Stromal cell of bone marrow (primary cell): ENCODE results near the gene METTL16.
A peak's percentile ranks its signal among the peaks of the same experiment; 100 is the strongest.
"Not testable (repeated sequence)": the region's sequence is repeated elsewhere in the genome, so short reads cannot be mapped to it uniquely, and the experiment has no call there.

ENCODE experiments used
- DNase-seq: peaks from one replicate; pipeline ENCODE4 v3.0.0-alpha.2; 2012; ENCODE audit warnings: low read depth

The METTL16 gene

DNA sequence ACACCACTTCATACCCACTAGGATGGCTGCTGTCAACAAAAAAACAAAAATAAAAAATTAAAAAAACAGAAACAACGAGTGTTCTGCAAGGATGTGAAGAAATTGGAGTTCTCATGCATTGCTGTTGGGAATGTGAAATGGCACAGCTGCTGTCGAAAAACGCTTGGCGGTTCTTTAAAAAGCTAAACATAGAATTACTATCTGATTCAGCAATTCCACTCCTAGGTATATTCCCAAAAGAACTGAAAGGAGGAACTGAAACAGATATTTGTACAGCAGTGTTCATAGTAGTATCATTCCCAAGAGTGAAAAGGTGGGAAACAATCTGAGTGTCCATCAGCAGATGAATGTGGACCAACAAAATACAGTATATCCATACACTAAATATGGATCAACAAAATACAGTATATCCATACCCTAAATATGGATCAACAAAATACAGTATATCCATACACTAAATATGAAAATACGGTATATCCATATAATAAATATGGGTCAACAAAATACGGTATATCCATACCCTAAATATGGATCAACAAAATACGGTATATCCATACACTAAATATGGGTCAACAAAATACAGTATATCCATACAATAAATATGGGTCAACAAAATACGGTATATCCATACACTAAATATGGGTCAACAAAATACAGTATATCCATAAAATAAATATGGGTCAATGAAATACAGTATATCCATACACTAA lies 8.7 kb downstream of the METTL16 start:
- no peak for DNase-seq

DNA sequence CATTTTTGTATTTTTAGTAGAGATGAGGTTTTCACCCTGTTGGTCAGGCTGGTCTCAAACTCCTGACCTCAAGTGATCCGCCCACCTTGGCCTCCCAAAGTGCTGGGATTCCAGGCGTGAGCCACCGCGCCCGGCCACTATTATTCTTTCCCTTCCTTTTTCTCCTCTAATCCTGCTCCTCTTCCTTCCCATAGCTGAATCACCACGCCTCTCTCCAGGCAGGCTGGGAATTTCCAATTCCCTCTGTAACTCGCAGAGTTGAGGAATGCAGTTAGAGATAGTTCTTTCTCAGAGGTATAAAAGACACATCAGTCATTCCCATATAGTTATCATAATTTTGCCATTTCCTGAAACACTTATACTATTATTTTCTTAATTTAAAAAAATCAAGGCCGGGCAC lies 11.2 kb downstream of the METTL16 start:
- DNase-seq, result no peak

DNA sequence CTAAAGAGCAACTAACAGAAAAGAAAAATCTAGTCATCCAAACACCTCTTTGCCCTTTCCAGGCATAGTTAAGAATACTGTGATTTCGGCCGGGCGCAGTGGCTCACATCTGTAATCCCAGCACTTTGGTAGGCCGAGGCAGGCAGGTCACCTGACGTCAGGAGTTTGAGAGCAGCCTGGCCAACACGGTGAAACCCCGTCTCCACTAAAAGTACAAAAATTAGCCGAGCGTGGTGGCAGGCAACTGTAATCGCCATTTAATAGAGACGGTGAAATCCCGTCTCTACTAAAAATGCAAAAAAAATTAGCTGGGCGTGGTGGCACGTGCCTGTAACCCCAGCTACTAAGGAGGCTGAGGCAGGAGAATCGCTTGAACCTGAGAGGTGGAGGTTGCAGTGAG lies 22.4 kb downstream of the METTL16 start:
- not testable (repeated sequence) for DNase-seq

DNA sequence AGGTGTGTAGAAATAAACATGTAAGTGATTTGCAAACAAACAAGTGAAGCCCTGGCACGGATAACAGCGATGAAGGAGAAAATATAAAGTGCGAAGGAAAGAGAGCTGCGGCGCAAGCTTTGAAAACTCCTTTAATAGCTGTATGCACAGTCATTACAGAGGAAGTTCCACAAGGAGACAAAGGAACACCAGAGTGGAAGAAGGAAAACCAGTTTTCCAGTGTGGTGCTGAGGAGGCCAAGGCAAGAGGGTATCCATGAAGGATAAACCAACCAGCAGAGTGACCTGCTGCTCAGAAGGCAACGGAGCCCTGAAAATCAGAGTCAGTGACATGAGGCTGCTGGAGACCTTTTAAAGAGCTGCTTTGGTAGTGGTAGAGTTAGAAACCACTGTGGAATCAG lies 24.4 kb downstream of the METTL16 start:
- DNase-seq, result no peak

DNA sequence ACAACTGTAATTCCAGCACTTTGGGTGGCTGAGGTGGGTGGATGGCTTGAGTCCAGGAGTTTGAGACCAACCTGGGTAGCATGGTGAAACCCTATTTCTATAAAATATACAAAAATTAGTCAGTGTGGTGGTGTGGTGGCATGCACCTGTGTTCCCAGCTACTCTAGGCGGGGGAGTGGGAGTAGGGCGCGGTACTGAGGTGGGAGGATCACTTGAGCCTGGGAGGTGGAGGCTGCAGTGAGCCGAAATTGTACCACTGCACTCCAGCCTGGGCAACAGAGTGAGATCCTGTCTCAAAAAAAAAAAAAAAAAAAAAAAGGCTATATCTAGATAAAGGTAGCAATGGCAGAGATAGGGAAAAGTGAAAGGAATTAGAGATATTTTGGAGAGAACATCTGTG lies 25.0 kb downstream of the METTL16 start:
- DNase-seq, result not testable (repeated sequence)

DNA sequence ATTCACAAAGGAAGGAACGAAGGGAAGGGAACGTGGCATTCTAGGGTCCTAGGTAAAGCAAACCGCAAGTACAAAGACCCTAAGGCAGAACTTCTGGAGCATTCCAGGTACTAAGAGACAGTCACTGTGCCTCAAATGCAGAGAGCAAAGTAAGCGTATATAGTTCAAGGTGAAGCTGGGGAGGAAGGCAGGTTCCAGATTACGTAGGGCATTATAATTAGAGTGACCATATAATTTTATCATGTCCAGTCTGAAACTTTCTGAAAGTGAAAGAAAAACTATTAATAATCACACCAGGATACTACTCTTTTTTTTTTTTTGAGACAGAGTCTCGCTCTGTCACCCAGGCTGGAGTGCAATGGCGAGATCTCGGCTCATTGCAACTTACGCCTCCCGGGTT lies 25.7 kb downstream of the METTL16 start:
- DNase-seq, result no peak

DNA sequence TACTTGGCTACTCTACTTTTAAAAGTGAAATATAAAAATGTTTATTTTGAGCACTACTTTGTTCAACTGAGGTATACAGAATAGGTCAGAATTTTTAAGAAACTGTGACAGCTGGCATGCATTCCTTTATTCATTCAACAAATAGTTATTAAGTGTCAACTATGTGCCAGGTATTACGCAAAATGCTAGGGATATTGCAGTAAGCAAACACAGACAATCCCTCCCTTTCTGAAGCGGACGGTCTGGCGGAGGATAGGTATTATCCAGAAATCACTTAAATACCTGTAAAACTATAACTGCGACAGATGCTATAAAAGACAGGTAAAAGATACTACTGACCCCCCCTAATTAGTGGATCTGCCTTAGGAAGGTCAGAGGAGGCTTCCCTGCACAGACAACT lies 26.1 kb downstream of the METTL16 start:
- DNase-seq, result no peak

DNA sequence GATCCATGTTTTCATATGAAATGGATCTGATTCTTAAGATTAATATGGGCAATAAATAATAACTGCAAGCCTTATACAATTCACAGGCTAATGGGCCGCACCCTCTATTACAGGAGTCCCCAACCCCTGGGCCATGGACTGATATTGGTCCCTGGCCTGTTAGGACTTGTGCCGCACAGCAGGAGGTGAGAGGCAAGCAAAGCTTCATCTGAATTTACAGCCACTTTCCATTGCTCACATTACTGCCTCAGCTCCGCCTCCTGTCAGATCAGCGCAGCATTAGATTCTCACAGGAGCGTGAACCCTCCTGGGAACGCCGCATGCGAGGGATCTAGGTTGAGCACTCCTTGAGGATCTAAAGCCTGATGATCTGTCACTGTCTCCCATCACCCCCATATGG lies 26.8 kb downstream of the METTL16 start:
- DNase-seq, result no peak

DNA sequence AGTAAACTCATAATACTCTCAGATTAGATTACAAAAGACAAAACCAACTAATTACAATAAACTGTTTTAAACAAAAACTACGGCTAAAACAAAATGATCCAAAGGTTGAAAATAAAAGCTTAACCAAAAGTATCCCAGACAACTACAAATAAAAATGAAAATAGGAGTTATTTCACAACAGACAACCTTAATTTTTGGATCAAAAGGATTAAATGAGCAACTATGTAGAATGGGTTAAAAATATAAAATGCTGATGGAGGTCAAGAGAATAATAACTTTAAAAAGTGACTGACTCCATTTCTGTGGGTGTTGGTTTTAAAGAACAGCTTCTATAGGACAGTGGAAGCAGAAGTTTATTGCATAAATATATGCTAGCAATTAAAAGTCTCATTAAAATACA lies 28.6 kb downstream of the METTL16 start:
- DNase-seq, result no peak

DNA sequence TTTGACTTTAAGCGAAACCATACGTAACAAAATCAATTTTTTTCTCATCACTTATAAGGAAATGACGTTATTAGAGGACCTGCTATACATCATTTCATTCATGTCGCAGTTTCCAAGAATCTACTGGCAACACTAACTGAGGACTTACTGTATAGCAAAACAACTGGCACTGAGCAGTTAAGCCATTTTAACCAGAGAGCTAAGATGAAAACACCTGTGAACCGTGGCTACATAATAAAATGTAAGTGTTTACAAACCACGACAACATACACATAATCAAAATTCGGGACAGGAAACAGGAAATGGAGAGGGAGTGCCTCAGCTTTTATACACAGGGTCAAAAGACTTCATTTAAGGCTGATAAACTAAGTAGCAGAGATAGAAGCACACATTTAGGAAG lies 29.5 kb downstream of the METTL16 start:
- DNase-seq, result no peak

DNA sequence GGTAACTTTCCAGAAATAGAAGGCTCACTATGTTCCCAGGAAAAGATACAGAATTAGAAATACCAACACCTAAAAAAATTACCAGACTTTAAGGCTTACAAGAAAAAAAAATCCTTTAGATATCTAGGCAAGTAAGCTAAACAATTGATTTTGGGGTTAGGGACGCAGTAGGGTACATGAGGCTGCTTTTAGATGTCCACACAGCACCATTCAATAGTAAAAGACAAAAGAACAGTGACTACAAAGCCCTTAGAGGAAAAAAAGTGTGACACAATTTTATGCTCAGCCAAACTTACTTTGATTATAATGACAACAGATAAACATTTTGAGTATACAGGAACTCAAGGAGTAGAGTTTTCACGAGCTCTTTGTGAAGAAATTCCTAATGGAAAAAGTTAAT lies 29.9 kb downstream of the METTL16 start:
- DNase-seq, result no peak

DNA sequence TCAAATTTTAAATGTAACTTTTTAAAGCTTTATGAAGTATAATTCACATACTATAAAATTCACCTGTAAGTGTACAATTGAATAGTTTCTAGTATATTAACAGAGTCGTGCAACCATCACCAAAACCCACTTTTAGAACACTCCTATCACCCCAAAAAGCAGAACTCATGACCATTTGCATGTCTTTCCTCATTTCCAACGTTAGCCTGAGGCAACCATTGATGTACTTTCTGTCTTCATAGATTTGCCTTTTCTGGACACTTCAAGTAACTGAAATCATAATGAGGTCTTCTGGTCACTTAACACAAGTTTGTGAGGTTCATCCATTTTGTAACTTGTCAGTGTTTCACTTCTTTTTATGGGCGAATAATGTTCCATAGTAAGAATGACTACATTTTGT lies 33.2 kb downstream of the METTL16 start:
- DNase-seq, result no peak

DNA sequence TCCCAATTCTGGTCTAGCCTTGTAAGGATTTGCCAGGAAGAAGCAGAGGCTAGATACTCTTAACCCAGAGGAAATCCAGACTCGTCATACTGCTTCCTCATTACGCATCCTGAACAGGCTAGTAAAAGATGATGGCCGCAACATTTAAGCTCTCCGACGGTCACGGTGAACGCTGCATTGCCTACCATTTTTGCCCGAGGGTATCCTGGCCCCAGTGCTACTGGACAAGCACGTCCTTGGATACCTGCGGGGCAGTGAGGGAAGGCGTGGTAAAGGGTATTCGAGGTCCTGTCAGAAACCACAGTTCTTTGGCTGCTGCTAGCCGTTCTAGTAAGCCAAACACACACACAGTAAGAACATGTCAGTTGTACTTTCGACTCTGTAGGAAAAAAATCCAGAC lies 36.6 kb downstream of the METTL16 start:
- DNase-seq, result no peak

DNA sequence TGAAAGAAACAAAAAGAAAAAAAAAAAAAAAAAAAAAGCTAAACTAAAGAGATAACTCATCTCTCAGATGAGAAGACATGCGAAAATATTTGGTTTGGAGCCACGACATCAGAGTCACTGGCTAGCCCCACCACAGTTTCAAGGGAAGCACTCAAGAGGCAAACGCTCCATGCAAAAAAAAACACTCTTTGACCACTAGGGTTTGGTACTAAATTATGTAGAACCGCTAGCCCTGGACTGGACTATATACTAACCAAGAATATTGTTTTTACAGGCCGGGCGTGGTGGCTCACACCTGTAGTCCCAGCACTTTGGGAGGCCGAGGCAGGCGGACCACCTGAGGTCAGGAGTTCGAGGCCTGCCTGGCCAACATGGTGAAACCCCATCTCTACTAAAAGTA lies 37.3 kb downstream of the METTL16 start:
- DNase-seq, result no peak

DNA sequence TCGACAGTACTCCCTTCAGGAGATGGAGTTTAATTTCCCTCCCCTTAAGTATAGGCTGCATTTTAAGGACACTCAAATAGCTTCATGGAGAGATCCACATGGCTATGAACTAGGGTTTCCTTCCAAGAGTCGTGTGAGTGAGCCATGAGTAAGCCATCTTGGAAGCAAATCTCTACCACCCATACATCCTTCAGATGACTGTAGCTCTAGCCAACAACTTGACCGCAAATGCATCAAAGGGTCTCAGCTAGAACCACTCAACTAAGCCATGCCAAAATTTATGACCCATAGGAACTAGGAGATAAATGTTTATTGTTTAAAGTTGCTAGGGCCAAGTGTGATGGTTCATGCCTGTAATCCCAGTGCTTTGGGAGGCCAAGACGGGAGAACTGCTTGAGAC lies 43.4 kb downstream of the METTL16 start:
- DNase-seq, result peak; percentile 79

DNA sequence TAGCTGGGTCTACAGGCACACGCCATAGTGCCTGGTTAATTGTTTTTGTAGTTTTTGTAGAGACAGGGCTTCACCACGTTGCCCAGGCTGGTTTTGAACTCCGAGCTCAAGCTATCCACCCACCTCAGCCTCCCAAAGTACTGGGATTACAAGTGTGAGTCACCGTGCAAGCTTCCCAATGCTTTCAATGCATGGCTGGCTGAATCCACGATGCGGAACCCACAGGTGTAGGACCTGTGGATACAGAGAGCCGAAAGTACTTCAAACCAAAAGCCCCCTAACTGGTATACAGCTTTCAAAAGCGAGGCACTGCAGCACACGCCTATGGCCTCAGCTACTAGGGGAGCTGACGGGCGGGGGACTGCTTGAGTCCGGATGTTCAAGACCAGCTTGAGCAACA lies 44.8 kb downstream of the METTL16 start:
- no peak for DNase-seq

DNA sequence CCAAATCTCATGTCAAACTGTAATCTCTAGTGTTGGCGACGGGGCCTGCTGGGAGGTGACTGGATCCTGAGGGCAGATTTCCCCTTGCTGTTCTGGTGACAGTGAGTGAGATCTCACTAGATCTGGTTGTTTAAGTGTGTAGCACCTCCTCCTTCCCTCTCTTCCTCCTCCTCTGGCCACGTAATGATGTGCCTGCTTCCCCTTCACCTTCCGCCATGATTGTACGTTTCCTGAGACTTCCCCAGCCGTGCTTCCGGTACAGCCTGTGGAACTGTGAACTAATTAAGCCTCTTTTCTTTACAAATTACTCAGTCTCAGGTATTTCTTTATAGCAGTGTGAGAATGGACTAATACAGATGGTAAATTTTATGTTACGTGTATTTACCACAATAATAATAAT lies 49.2 kb downstream of the METTL16 start:
- DNase-seq, result no peak

DNA sequence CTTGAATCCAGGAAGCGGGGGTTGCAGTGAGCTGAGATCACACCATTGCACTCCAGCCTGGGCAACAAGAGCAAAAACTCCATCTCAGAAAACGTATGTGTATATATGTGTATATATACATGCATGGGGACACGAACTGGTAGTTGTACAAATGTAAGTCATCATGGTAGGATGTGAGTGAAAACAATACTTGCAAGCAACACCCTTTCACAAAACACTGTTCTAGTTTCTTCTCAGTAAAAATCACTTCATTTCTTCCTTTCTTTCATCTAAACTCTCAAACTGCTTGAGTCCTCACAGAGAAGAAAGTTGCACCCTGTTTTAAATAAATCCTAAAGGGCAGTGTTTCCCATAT lies 51.8 kb downstream of the METTL16 start:
- no peak for DNase-seq

DNA sequence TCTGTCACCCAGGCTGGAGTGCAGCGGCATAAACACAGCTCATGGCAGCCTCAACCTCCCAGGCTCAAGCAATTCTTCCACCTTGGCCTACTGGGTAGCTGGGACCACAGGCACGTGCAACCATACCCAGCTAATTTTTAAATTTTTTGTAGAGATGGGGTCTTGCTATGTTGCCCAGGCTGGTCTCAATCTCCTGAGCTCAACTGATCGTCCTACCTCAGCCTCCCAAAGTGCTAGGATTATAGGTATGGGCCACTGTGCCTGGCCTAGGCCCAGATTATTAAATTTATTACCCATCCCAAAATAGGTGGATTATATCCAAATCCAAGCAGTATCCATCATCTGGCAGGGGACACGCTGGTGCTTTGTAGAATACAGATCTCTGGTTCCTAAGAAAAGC lies 53.8 kb downstream of the METTL16 start:
- DNase-seq, result no peak

DNA sequence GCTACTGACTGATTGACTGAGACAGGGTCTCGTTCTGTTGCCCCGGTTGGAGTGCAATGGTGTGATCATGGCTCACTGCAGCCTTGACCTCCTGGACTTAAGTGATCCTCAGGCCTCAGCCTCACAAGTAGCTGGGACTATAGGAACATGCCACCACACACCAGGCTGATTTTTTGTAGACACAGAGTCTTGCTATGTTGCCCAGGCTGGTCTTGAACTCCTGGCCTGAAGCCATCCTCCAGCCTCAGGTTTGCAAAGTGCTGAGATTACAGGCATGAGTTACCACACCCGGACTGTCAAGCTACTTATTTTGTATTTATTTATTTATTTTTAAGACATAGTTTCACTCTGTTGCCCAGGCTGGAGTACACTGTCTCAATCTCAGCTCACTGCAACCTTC lies 55.2 kb downstream of the METTL16 start:
- no peak for DNase-seq

DNA sequence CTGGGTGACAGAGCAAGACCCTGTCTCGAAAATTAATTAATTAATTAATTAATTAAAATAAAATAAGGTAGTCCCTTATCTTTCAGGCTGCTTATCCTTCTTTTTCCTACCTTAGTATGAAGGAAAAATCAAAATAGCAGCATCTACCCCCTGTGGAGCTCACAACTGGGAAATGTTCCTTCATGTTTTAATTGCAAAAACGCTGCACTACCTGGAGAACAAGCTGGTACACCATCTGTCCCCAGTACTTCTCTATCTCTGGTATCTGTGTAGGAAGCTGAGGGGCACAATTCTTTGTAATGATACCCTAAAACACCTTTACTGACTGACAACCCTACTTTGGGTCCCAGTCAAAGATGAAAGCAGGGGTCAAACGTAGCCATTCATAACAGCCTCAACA lies 55.7 kb downstream of the METTL16 start:
- DNase-seq, result no peak

DNA sequence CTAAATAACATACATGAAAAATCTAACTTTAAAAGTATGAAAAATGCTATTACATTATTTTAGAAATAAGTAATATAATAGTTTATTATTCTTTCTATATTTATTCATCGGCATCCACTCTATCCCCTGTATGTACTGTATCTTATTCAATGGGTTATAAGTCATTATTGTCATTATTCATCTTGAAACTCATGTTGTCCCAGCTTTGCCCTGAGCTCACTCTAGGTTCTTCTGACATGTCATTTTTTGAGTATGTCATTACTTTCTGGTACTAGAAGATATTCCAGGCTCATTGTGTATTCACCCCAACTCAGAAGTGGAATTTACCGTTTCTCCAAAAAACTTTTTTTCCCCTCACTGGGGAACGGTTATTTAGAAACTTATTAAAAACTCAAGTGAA lies 57.8 kb downstream of the METTL16 start:
- no peak for DNase-seq

DNA sequence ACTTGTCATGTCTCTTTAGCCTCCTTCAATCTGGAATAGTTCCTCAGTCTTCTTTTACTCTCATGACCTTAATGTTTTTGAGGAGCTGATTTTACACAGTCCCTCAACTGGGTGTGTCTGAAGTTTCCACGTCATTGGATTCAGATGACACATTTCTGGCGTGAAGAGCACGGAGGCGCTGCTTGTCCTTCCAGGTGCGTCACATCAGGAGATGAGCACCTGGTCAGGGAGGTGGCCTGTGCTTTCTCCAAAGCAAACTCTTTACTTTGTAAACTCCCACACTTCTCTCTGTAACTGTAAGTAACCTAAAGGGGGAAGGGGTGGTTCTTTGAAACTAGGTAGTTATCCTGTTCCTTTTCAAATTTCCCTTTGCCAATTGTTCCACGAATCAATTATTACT lies 58.4 kb downstream of the METTL16 start:
- no peak for DNase-seq

DNA sequence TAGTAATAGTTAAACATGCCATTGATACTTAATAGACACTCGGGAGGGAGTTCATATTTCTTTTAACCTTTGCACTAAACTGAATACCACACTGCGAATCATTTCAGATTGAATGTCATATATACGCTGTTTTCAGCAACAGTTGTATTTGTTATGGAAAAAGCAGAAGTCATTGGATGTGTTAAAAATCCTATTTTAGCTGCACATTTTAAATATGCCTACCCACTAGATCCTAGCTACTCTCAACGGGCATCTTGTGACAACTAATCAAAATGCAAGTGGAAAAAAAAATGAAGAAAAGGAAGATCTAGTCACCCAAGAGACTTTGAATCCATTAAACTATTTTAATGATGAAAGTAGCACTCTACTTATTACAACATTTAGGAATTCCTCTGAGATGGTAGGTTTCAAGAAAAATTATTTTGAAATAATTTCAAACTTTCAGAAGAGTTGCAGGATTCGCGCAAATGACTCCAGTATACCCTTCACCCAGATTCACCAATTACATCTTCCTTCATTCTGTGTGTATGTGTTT lies 59.4 kb downstream of the METTL16 start:
- DNase-seq, result no peak
